ENCODE data around the gene SEMA5B.

GRCh38 chr3:122936335-122936734 is 91.2 kb downstream of the SEMA5B start:
- no peak for TF ChIP-seq POLR2AphosphoS5 (IDR thresholded peaks at IDR 0.05; ENCODE audit: borderline replicate concordance, low read depth, low read length)
- TF ChIP-seq EZH2 (IDR thresholded peaks at IDR 0.05), result no peak
- TF ChIP-seq FOXP2 (optimal IDR thresholded peaks at IDR 0.05; ENCODE audit: control extremely low read depth, extremely low read length, insufficient read depth), result no peak

Data from SK-N-MC (cell line).